H9 (cell line): ENCODE measurements around the gene SOS1. TPM values are rescaled to one million over a fixed set of nuclear protein-coding genes. Genes with fewer than 3 reads are reported as not detected.

Source experiments
- DNase-seq: peaks from one replicate; pipeline ENCODE4 v3.0.0-alpha.2; 2017
- H2AFZ ChIP-seq: one replicate; pipeline ENCODE4 v1.6.1; 2013; ENCODE audit warnings: mild to moderate bottlenecking, low read length, control low read depth, moderate library complexity
- H2AK5ac ChIP-seq: 2 replicates; pipeline ENCODE4 v1.6.1; 2013; ENCODE audit warnings: low read length, control low read depth, mixed read lengths; ENCODE audit not compliant: insufficient read length
- H2BK120ac ChIP-seq: one replicate; pipeline ENCODE4 v1.6.1; 2013; ENCODE audit warnings: low read depth, mild to moderate bottlenecking, low read length, control low read depth, inconsistent platforms; ENCODE audit not compliant: poor library complexity, severe bottlenecking
- H2BK12ac ChIP-seq: 2 replicates; pipeline ENCODE4 v1.6.1; 2013; ENCODE audit warnings: low read length, control low read depth, mixed read lengths, low read depth; ENCODE audit not compliant: insufficient read length
- H2BK15ac ChIP-seq: 2 replicates; pipeline ENCODE4 v1.6.1; 2013; ENCODE audit warnings: low read depth, low read length, control low read depth
- H2BK20ac ChIP-seq: one replicate; pipeline ENCODE4 v1.6.1; 2013; ENCODE audit warnings: low read depth, mild to moderate bottlenecking, low read length, control low read depth, inconsistent platforms; ENCODE audit not compliant: poor library complexity, severe bottlenecking
- H2BK5ac ChIP-seq: 2 replicates; pipeline ENCODE4 v1.6.1; 2013; ENCODE audit warnings: low read length, control low read depth, mixed read lengths; ENCODE audit not compliant: insufficient read length
- H3K14ac ChIP-seq: 2 replicates; pipeline ENCODE4 v1.6.1; 2013; ENCODE audit warnings: low read length, control low read depth; ENCODE audit not compliant: insufficient read depth
- H3K18ac ChIP-seq: 2 replicates; pipeline ENCODE4 v1.6.1; 2013; ENCODE audit warnings: low read depth, mild to moderate bottlenecking, mixed read lengths, low read length, control low read depth; ENCODE audit not compliant: insufficient read length
- H3K23ac ChIP-seq: 2 replicates; pipeline ENCODE4 v1.6.1; 2013; ENCODE audit warnings: low read length, control low read depth, mixed read lengths, low read depth; ENCODE audit not compliant: insufficient read length
- H3K23me2 ChIP-seq: 2 replicates; pipeline ENCODE4 v1.6.1; 2013; ENCODE audit warnings: low read depth, mild to moderate bottlenecking, mixed read lengths, low read length, control low read depth; ENCODE audit not compliant: insufficient read length, poor library complexity, severe bottlenecking
- H3K27ac ChIP-seq: 2 replicates; pipeline ENCODE4 v1.5.1; 2013; ENCODE audit warnings: low read length, control low read depth, mixed read lengths, low read depth; ENCODE audit not compliant: insufficient read length
- H3K27me3 ChIP-seq: 2 replicates; pipeline ENCODE4 v1.6.1; 2013; ENCODE audit warnings: low read length, control low read depth, inconsistent platforms; ENCODE audit not compliant: insufficient read depth
- H3K4ac ChIP-seq: 2 replicates; pipeline ENCODE4 v1.6.1; 2013; ENCODE audit warnings: low read depth, mild to moderate bottlenecking, control low read depth, inconsistent platforms, low read length, moderate library complexity
- H3K4me1 ChIP-seq: 2 replicates; pipeline ENCODE4 v1.6.1; 2013; ENCODE audit warnings: low read length, control low read depth, inconsistent platforms; ENCODE audit not compliant: insufficient read depth
- H3K4me2 ChIP-seq: 2 replicates; pipeline ENCODE4 v1.6.1; 2013; ENCODE audit warnings: low read length, control low read depth, mixed read lengths; ENCODE audit not compliant: insufficient read length, insufficient read depth
- H3K56ac ChIP-seq: 2 replicates; pipeline ENCODE4 v1.6.1; 2013; ENCODE audit warnings: low read depth, mild to moderate bottlenecking, mixed read lengths, low read length, control low read depth; ENCODE audit not compliant: insufficient read length
- H3K79me1 ChIP-seq: 2 replicates; pipeline ENCODE4 v1.6.1; 2013; ENCODE audit warnings: low read depth, mild to moderate bottlenecking, moderate library complexity, low read length, control low read depth, inconsistent platforms; ENCODE audit not compliant: insufficient read depth, poor library complexity, severe bottlenecking
- H3K79me2 ChIP-seq: 2 replicates; pipeline ENCODE4 v1.6.1; 2013; ENCODE audit warnings: low read length, control low read depth, inconsistent platforms; ENCODE audit not compliant: insufficient read depth
- H3K9ac ChIP-seq: 2 replicates; pipeline ENCODE4 v1.6.1; 2013; ENCODE audit warnings: low read length, control low read depth, mixed read lengths; ENCODE audit not compliant: insufficient read length; ENCODE audit errors: extremely low read depth
- H3K9me3 ChIP-seq: one replicate; pipeline ENCODE4 v1.6.1; 2013; ENCODE audit warnings: low read depth, low read length, inconsistent platforms; ENCODE audit not compliant: control insufficient read depth
- H3T11ph ChIP-seq: one replicate; pipeline ENCODE4 v1.6.1; 2013; ENCODE audit warnings: mild to moderate bottlenecking, low read length, control low read depth, inconsistent platforms
- H4K20me1 ChIP-seq: one replicate; pipeline ENCODE4 v1.6.1; 2013; ENCODE audit not compliant: control insufficient read depth, insufficient read length, insufficient read depth
- H4K5ac ChIP-seq: 2 replicates; pipeline ENCODE4 v1.6.1; 2013; ENCODE audit warnings: low read depth, mild to moderate bottlenecking, mixed read lengths, low read length, control low read depth; ENCODE audit not compliant: insufficient read length
- H4K8ac ChIP-seq: replicated peaks from 2 replicates; pipeline ENCODE4 v1.6.1; 2013; ENCODE audit warnings: low read length, control low read depth, mixed read lengths, low read depth; ENCODE audit not compliant: insufficient read length
- H4K91ac ChIP-seq: 2 replicates; pipeline ENCODE4 v1.6.1; 2013; ENCODE audit warnings: low read depth, mild to moderate bottlenecking, moderate library complexity, mixed read lengths, low read length, control low read depth; ENCODE audit not compliant: insufficient read length
- H3K27ac Mint-ChIP-seq, 3 experiments: 2 replicates in 2 of 3; 3 replicates in 1 of 3; pipeline ENCODE4 v1.8.0; 2020 to 2021; ENCODE audit warnings: mixed read lengths in 3 of 3, mild to moderate bottlenecking in 1 of 3, moderate library complexity in 1 of 3
- H3K27me3 Mint-ChIP-seq: 2 replicates; pipeline ENCODE4 v1.8.0; 2021; ENCODE audit warnings: low read depth, mild to moderate bottlenecking, moderate library complexity, mixed read lengths
- H3K36me3 Mint-ChIP-seq, 3 experiments: 2 replicates in 2 of 3; 3 replicates in 1 of 3; pipeline ENCODE4 v1.8.0; 2020 to 2021; ENCODE audit warnings: low read depth in 3 of 3, mixed read lengths in 3 of 3; ENCODE audit not compliant: insufficient read depth in 1 of 3
- H3K4me1 Mint-ChIP-seq, 2 experiments: 2 replicates each; pipeline ENCODE4 v1.8.0; 2020; ENCODE audit warnings: mixed read lengths in 2 of 2
- H3K4me3 Mint-ChIP-seq, 2 experiments: 2 replicates in 1 of 2; 3 replicates in 1 of 2; pipeline ENCODE4 v1.8.0; 2020 to 2021; ENCODE audit warnings: mild to moderate bottlenecking in 2 of 2, mixed read lengths in 2 of 2, moderate library complexity in 1 of 2
- H3K9me3 Mint-ChIP-seq, 2 experiments: 2 replicates in 1 of 2; 3 replicates in 1 of 2; pipeline ENCODE4 v1.8.0; 2020; ENCODE audit warnings: mild to moderate bottlenecking in 2 of 2, mixed read lengths in 2 of 2, moderate library complexity in 1 of 2
- CTCF ChIP-seq: fragments of 200-600 bp; sonication (generic); conservative IDR thresholded peaks from 3 replicates; pipeline ENCODE4 v1.8.0; 2021; ENCODE audit warnings: antibody characterized with exemption, mild to moderate bottlenecking
- WGBS: extraction: QIAGEN DNeasy Blood & Tissue Kit; methylation state at CpG from one replicate; pipeline ENCODE4 v1.1.7; 2013; ENCODE audit warnings: missing lambda C conversion rate, low lambda C conversion rate, mixed read lengths; ENCODE audit not compliant: insufficient read length; ENCODE audit errors: extremely low coverage; 5-methylcytosine and 5-hydroxymethylcytosine counted together
- total RNA-seq: library from RNA; stranded (reverse); gene quantifications from 2 replicates; pipeline ENCODE4 v1.2.1, GENCODE V29; 2021

The SOS1 gene
- total RNA-seq, 1 experiment from 2014 or later, result 35.8 TPM

- Histone ChIP-seq H2AFZ (no peak overlapping the region), H2BK20ac (no peak overlapping the region), H3K4me1 (no peaks in the 10 kb centered on the region), H3K79me2 (no peaks in the 10 kb centered on the region), H3K18ac (no peak overlapping the region), H4K8ac (no peak overlapping the region), H2BK120ac (no peak overlapping the region), H2BK15ac (no peak overlapping the region), H3K9ac (no peak overlapping the region), H4K20me1 (no peaks in the 10 kb centered on the region), H3K4me2 (no peak overlapping the region), H3K79me1 (no peaks in the 10 kb centered on the region), H3K27me3 (no peaks in the 10 kb centered on the region), H2AK5ac (no peak overlapping the region), H3K4ac (no peak overlapping the region), H4K5ac (no peak overlapping the region), H3K23ac (no peak overlapping the region), H2BK12ac (no peak overlapping the region), H3K27ac (no peak overlapping the region), H3T11ph (no peak overlapping the region), H3K56ac (no peak overlapping the region), H3K23me2 (no peaks in the 10 kb centered on the region), H4K91ac (no peak overlapping the region), H2BK5ac (no peak overlapping the region), H3K9me3 (no peaks in the 10 kb centered on the region), H3K14ac (no peak overlapping the region)
- Mint-ChIP-seq H3K27me3 (no peaks in the 10 kb centered on the region), H3K4me3 (no peak overlapping the region), H3K27ac (peak overlapping the region in 2 of 3 experiments; percentile 26 to 83; a peak in 2 of 7 replicates), H3K9me3 (no peaks in the 10 kb centered on the region), H3K36me3 (peaks cover 5 to 40% (median 34%) of the 10 kb centered on the region in 3 experiments; a peak in 6 of 7 replicates), H3K4me1 (peaks cover 9 to 15% of the 10 kb centered on the region in 2 experiments)
- no CpG with 5 or more reads among the region's 1 CpG for WGBS
- TF ChIP-seq CTCF, result no peak
- DNase-seq, result no peak
Observed at GRCh38 chr2:39008665-39009064, 112.2 kb downstream of the SOS1 start.
